D341Med (cell line): ENCODE results near the gene MAN1C1.
"Not testable (repeated sequence)": the region's sequence is repeated elsewhere in the genome, so short reads cannot be mapped to it uniquely, and the experiment has no call there.

Experiments used
- DNase-seq: peaks from one replicate; pipeline ENCODE4 v3.0.0; 2012; ENCODE audit warnings: low spot score

The MAN1C1 gene

GRCh38 chr1:25634896-25635295 is 18.3 kb downstream of the MAN1C1 start:
- no peak for DNase-seq

GRCh38 chr1:25636141-25636540 is 19.6 kb downstream of the MAN1C1 start:
- DNase-seq = not testable (repeated sequence)

GRCh38 chr1:25640646-25641328 is 24.2 kb downstream of the MAN1C1 start:
- DNase-seq = peak; percentile 6

- DNase-seq = no peak
Measured at GRCh38 chr1:25641329-25641725, 24.7 kb downstream of the MAN1C1 start.

GRCh38 chr1:25641931-25642573 is 25.5 kb downstream of the MAN1C1 start:
- peak; percentile 9 for DNase-seq

- DNase-seq = no peak
Measured at GRCh38 chr1:25642574-25643108, 26.1 kb downstream of the MAN1C1 start.

- peak; percentile 4 for DNase-seq
Measured at GRCh38 chr1:25643929-25644328, 27.3 kb downstream of the MAN1C1 start.

- peak; percentile 10 for DNase-seq
Measured at GRCh38 chr1:25644962-25645361, 28.4 kb downstream of the MAN1C1 start.

- DNase-seq = peak; percentile 12
Measured at GRCh38 chr1:25645637-25646400, 29.2 kb downstream of the MAN1C1 start.

GRCh38 chr1:25647106-25647505 is 30.5 kb downstream of the MAN1C1 start:
- peak; percentile 11 for DNase-seq

GRCh38 chr1:25647863-25648262 is 31.3 kb downstream of the MAN1C1 start:
- DNase-seq = peak; percentile 14

GRCh38 chr1:25648681-25649440 is 32.3 kb downstream of the MAN1C1 start:
- no peak for DNase-seq

GRCh38 chr1:25649505-25650288 is 33.1 kb downstream of the MAN1C1 start:
- peak; percentile 4 for DNase-seq

GRCh38 chr1:25650289-25650576 is 33.6 kb downstream of the MAN1C1 start:
- peak; percentile 9 for DNase-seq

- no peak for DNase-seq
Measured at GRCh38 chr1:25651036-25651640, 34.5 kb downstream of the MAN1C1 start.

GRCh38 chr1:25651824-25652741 is 35.5 kb downstream of the MAN1C1 start:
- DNase-seq = peak; percentile 4

GRCh38 chr1:25653558-25653957 is 37.0 kb downstream of the MAN1C1 start:
- DNase-seq = peak; percentile 3

GRCh38 chr1:25654109-25654660 is 37.6 kb downstream of the MAN1C1 start:
- DNase-seq = no peak

GRCh38 chr1:25657121-25657882 is 40.7 kb downstream of the MAN1C1 start:
- no peak for DNase-seq
